AG04450 (cell line): ENCODE data around the gene DOP1A. TPM values are rescaled to one million over a fixed set of nuclear protein-coding genes. Genes with fewer than 3 reads are reported as not detected.

Experiments
- CTCF ChIA-PET: fragments of 300-600, 350-600 bp; formaldehyde crosslinking; extraction: SDS; loops from one replicate; lab custom pipeline; 2022; ENCODE audit warnings: antibody characterized with exemption, inconsistent platforms; lab: Charles Lee
- POLR2A ChIA-PET: fragments of 350-600 bp; formaldehyde crosslinking; extraction: SDS; loops from one replicate; lab custom pipeline; 2021; ENCODE audit warnings: antibody characterized with exemption, inconsistent platforms; lab: Yijun Ruan, JAX
- DNase-seq: peaks from one replicate; pipeline ENCODE4 v3.0.0-alpha.2; 2011; ENCODE audit warnings: low read depth, low spot score
- H3K27ac ChIP-seq: one replicate; pipeline ENCODE4 v1.5.1; 2012; ENCODE audit warnings: low read depth, low read length, control low read depth
- H3K27me3 ChIP-seq: one replicate; pipeline ENCODE4 v1.6.0; 2012; ENCODE audit warnings: low read length; ENCODE audit not compliant: control insufficient read depth, insufficient read depth
- H3K4me3 ChIP-seq: 2 replicates; pipeline ENCODE4 v1.5.1; 2011; ENCODE audit warnings: mild to moderate bottlenecking, low read depth, low read length, control low read depth
- H3K9me3 ChIP-seq: 2 replicates; pipeline ENCODE4 v1.5.1; 2012; ENCODE audit warnings: low read length; ENCODE audit not compliant: control insufficient read depth, insufficient read depth
- CTCF ChIP-seq: IDR thresholded peaks from 2 replicates; pipeline ENCODE4 v1.5.1; 2011; ENCODE audit warnings: low read depth, low read length, control low read depth, inconsistent platforms
- polyA plus RNA-seq: library from polyadenylated mRNA; depleted of rRNA; stranded (reverse); fragments of >200 nt; gene quantifications from 2 replicates; pipeline ENCODE4 v1.2.3, GENCODE V29; 2011; rRNA removed

Gene DOP1A
- polyA plus RNA-seq, 1 experiment = 14.6 TPM

DNA sequence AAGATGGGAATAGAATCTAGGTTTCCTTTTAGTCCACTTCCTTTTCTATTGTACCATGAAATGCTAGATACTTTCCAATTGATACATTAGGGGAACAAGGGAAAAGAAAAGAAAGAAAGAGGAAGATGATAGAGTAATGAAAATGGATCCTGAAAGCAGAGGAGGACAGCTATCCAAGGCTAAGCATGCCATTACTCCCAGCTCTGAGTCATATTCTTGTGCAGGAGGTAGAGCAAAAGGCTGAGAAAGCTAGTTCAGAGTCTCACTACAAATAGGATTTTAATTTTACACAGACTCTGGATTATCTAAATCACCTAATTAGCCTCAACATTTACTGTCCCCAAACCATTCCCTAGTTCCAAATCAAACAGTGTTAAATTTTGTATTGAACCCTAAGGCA lies 149.3 kb downstream of the DOP1A start:
- no peak overlapping the region for H3K4me3 ChIP-seq
- no peak overlapping the region for H3K27ac ChIP-seq
- no peak for DNase-seq
- no peaks in the 10 kb centered on the region for H3K27me3 ChIP-seq
- CTCF ChIA-PET = interaction anchor here (0.9 to 14.3 kb wide), 6 partner anchors 23 to 296 kb away, joined by 3 to 534 read pairs (median 9); partner anchors contain the start of genes DOP1A, PRSS35 and UBE3D
- no peaks in the 10 kb centered on the region for H3K9me3 ChIP-seq
- no peak for TF ChIP-seq CTCF
- POLR2A ChIA-PET = no interaction called here

Other genes starting within 250 kb of the DOP1A start
- 4.7 and 6.4 TPM in 2 replicates for gene UBE3D, start 1.8 kb upstream of the DOP1A start, polyA plus RNA-seq
- gene PGM3, start 125.6 kb downstream of the DOP1A start, polyA plus RNA-seq = 116 and 155 TPM in 2 replicates
- gene RWDD2A, start 125.7 kb downstream of the DOP1A start, polyA plus RNA-seq = 6.5 and 8.3 TPM in 2 replicates